Measurements from ENCODE around the gene SMG6.

SMG6 gene

DNA sequence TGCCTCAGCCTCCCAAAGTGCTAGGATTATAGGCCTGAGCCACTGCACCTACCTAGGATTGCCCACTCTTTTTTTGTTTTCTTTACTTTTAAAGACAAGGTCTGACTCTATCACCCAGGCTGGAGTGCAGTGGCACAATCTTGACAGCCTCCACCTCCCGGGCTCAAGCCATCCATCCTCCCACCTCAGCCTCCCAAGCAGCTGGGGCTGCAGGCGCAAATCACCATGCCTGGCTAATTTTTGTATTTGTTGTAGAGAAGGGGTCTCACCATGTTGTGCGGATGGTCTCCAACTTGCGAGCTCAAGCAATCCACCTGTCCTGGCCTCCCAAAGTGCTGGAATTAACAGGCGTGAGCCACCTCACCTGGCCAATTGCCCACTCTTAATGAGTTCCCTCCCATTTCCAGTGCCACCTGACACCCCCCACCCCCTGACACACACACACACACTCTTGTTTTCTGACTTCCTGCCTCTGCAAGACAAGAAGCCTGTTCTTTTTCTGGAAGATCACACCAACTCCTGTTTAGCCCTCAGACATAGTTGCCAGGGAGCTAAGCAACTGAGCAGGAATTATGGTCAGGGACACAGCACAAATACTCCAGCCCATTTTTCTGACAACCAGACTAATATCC is 259.2 kb downstream of the SMG6 start:
- H3K27me3 ChIP-seq: peaks cover 31% of the 10 kb centered on the region
- peaks cover 23 to 31% of the 10 kb centered on the region in 2 experiments for H3K4me1 ChIP-seq (ENCODE audit: control insufficient read depth in 1 of 2, insufficient read depth in 1 of 2, low read depth in 1 of 2, low read length in 1 of 2)
- no peak overlapping the region for H3K27ac ChIP-seq
- no peak overlapping the region for H3K4me3 ChIP-seq (ENCODE audit: low read depth in 1 of 2, low read length in 1 of 2)
- H3K9me3 ChIP-seq: no peaks in the 10 kb centered on the region
- no peaks in the 10 kb centered on the region for H3K36me3 ChIP-seq
- TF ChIP-seq, protein P1, sequence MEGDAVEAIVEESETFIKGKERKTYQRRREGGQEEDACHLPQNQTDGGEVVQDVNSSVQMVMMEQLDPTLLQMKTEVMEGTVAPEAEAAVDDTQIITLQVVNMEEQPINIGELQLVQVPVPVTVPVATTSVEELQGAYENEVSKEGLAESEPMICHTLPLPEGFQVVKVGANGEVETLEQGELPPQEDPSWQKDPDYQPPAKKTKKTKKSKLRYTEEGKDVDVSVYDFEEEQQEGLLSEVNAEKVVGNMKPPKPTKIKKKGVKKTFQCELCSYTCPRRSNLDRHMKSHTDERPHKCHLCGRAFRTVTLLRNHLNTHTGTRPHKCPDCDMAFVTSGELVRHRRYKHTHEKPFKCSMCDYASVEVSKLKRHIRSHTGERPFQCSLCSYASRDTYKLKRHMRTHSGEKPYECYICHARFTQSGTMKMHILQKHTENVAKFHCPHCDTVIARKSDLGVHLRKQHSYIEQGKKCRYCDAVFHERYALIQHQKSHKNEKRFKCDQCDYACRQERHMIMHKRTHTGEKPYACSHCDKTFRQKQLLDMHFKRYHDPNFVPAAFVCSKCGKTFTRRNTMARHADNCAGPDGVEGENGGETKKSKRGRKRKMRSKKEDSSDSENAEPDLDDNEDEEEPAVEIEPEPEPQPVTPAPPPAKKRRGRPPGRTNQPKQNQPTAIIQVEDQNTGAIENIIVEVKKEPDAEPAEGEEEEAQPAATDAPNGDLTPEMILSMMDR (IDR thresholded peaks at IDR 0.05): no peak

DNA sequence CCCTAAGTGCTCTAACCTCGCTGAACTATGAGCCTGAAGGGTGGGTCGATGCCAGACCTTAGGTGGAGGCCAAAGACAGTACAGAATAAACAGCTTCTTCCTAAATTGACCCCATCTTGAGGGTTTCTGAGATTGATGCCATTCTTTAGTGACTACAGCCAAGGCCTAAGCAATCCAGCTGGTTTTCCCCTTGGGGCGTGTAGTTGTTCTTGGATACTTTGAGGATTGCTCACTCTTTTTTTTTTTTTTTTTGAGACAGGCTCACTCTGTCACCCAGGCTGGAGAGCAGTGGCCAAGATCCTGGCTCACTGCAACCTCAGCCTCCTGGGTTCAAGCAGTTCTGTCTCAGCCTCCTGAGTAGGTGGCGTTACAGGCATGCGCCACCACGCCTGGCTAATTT is 259.8 kb downstream of the SMG6 start:
- no peak overlapping the region for H3K27ac ChIP-seq
- H3K4me3 ChIP-seq (ENCODE audit: low read depth in 1 of 2, low read length in 1 of 2): no peak overlapping the region
- H3K4me1 ChIP-seq (ENCODE audit: control insufficient read depth in 1 of 2, insufficient read depth in 1 of 2, low read depth in 1 of 2, low read length in 1 of 2): peaks cover 18 to 25% of the 10 kb centered on the region in 2 experiments
- TF ChIP-seq, protein P1 (IDR thresholded peaks at IDR 0.05): no peak
- H3K9me3 ChIP-seq: no peaks in the 10 kb centered on the region
- H3K36me3 ChIP-seq: no peaks in the 10 kb centered on the region
- peaks cover 25% of the 10 kb centered on the region for H3K27me3 ChIP-seq

DNA sequence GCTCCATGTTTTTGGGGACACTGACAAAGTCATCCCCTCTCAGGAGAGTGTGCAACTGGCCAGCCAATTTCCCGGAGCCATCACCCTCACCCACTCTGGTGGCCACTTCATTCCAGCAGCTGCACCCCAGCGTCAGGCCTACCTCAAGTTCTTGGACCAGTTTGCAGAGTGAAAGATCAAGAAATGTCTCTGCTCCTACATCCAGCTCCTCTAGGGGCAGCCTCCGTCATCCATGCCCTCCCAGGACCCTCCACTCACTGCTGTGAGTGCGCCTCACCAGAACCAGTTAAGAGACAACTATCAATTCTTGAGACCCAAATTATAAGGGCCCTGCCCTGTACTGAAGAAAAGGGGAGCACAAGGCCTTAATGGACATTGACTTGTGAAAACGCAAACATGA is 260.7 kb downstream of the SMG6 start:
- Histone ChIP-seq H3K4me3 (ENCODE audit: low read depth in 1 of 2, low read length in 1 of 2) (peak overlapping the region in 1 of 2 experiments; percentile 96), H3K36me3 (no peaks in the 10 kb centered on the region), H3K27me3 (peaks cover 16% of the 10 kb centered on the region), H3K27ac (no peak overlapping the region), H3K4me1 (ENCODE audit: control insufficient read depth in 1 of 2, insufficient read depth in 1 of 2, low read depth in 1 of 2, low read length in 1 of 2) (peaks cover 18 to 24% of the 10 kb centered on the region in 2 experiments), H3K9me3 (no peaks in the 10 kb centered on the region)
- TF ChIP-seq, protein P1 (IDR thresholded peaks at IDR 0.05): no peak

DNA sequence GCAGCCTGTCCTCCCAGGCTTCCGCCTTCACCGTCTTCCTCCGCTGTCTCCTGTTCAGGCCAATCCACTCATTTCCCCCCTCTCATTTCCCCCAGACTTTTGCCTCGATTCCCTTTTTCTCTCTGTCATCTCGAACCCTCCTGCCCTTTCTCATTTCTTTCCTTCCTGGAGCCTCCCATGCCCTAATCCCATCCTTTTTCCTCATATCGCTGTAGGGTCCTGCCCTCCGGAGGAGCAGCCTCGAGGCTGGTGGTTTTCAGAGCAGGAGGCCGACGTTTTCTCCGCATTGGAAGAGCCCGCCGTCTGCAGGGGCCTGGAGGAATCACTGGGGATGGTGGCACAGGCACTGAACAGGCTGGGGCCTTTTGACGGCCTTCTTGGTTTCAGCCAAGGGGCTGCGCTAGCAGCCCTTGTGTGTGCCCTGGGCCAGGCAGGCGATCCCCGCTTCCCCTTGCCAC is 261.2 kb downstream of the SMG6 start:
- Histone ChIP-seq H3K9me3 (no peaks in the 10 kb centered on the region), H3K36me3 (no peaks in the 10 kb centered on the region), H3K4me3 (ENCODE audit: low read depth in 1 of 2, low read length in 1 of 2) (peak overlapping the region; percentile 78 to 96), H3K4me1 (ENCODE audit: control insufficient read depth in 1 of 2, insufficient read depth in 1 of 2, low read depth in 1 of 2, low read length in 1 of 2) (peaks cover 18 to 24% of the 10 kb centered on the region in 2 experiments), H3K27ac (peak overlapping the region; percentile 78), H3K27me3 (peaks cover 11% of the 10 kb centered on the region)
- TF ChIP-seq, protein P1 (IDR thresholded peaks at IDR 0.05): no peak

DNA sequence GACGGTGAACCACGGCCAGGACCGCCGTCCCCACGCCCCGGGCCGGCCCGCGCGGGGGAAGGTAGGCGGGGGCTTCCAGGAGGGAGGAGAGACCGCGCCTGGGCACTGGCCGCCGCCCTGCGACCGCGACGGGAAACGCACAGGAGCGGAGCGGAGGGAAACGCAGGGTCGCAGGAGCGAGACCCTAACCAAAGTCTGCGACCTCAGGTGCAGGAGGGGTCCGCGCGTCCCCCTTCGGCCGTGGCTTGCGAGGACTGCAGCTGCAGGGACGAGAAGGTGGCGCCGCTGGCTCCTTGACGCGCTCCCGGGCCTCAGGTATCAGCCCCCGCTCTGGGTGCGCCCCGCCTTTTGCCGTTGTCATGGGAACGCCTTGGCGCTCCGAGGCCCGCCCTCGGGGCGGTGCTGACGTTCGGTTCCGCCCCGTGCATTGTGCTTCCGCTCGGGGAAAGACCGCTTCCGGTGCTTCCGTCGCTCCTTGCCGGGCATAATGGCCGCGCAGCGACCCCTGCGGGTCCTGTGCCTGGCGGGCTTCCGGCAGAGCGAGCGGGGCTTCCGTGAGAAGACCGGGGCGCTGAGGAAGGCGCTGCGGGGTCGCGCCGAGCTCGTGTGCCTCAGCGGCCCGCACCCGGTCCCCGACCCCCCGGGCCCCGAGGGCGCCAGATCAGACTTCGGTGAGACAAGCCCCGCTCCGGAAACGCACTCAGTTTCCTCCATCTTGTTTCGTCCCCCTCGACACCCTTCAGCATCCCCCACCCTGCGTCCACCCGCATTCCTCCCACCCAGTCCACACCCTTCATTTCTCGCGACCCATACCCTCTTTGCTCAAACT is 261.8 kb downstream of the SMG6 start, which contains the start of gene OVCA2:
TSS of gene OVCA2 (plus strand) at position 462 of the 829 bp plus-strand sequence. CDS start at position 488, 26 bp downstream.
- peak within 1 kb of the TSS; percentile 78 for H3K27ac ChIP-seq
- peak within 1 kb of the TSS; percentile 78 to 96 for H3K4me3 ChIP-seq (ENCODE audit: low read depth in 1 of 2, low read length in 1 of 2)
- H3K4me1 ChIP-seq (ENCODE audit: control insufficient read depth in 1 of 2, insufficient read depth in 1 of 2, low read depth in 1 of 2, low read length in 1 of 2): peaks cover 18 to 24% of the 10 kb centered on the region in 2 experiments
- H3K36me3 ChIP-seq: no peaks in the 10 kb centered on the region
- no peaks in the 10 kb centered on the region for H3K9me3 ChIP-seq
- H3K27me3 ChIP-seq: peaks cover 6% of the 10 kb centered on the region
- TF ChIP-seq, protein P1 (IDR thresholded peaks at IDR 0.05): no peak

Data from neutrophil (primary cell).